HG03439 (cell line): ENCODE measurements around the gene FST.

Experiments used
- ATAC-seq: cut with Tn5 transposase; IDR thresholded peaks from one replicate; pipeline ENCODE4 v1.9.1; 2021; ENCODE audit warnings: mild to moderate bottlenecking, moderate library complexity; ENCODE audit not compliant: unreplicated experiment

Gene FST, protein sequence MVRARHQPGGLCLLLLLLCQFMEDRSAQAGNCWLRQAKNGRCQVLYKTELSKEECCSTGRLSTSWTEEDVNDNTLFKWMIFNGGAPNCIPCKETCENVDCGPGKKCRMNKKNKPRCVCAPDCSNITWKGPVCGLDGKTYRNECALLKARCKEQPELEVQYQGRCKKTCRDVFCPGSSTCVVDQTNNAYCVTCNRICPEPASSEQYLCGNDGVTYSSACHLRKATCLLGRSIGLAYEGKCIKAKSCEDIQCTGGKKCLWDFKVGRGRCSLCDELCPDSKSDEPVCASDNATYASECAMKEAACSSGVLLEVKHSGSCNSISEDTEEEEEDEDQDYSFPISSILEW

DNA sequence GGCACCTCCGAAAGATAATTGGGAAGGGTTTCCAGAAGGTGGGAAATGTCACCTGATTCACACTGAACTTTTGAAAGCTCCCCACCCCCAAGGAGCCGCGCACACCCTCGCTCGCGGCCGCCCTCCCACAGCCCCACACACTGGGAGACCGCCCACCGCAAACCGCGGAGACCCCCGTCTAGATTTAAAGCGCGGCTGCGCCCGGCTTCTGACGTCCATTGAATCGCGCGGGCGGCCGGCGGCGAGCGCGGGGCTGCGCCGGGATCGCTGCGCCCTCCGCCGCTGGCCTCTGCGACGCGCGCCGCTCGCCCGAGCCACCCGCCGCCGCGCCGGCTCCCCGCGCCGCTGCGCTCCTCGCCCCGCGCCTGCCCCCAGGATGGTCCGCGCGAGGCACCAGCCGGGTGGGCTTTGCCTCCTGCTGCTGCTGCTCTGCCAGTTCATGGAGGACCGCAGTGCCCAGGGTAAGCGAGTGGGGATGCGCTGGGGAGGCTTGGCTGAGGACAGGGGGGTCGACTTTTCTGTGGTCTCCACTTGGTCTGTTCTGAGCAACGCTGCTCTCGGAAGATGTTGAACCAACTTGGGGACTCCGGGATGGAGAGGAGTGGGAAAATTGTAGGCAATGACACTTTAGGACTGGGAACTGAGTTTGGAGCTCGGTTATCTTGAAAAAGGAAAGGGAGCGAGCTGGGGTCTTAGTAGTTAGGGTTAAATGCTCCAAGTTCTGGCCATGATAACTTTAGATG, at the start of gene FST:
TSS of gene FST (plus strand) at position 214 of the 743 bp plus-strand sequence. CDS start at position 377, 163 bp downstream.
- ATAC-seq = no peak

DNA sequence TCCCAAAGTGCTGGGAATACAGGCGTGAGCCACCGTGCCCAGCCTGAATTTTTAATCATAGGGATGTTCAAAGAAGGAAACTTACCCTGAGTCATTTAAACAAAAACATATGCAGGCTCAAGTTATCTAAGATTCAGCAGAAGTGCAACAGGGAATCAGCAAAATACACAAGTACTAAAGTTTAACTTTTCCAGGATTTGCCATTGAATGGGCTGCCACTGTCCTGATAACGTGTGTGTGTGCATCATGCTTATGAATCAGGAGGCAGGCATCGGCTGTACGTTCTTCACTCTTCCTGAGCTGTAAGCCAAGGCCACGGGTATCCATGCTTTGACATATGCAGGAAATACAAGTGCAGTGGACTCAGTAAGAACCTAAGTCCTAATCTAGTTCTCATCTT, 48.8 kb upstream of the FST start:
- ATAC-seq = no peak

DNA sequence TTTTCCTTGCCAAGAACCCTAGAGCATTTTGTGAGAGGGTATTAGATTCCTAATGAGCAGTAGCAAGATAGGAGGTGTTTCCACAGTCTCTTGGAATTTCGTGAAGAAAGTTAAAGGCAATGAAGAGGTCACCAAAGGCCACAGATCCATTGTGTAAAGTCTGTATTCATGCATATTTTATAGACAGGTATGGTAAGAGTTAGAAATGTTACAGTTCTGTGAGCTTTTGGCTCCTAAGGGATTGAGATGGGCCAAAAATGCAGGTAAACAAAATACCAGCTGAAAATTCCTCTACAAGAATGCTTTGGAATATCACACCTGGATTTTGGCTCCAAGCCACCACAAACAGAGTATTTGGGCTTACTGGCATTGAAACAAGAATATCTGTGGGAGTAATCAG, 47.4 kb upstream of the FST start:
- ATAC-seq = no peak

GRCh38 chr5:53434541-53434940, 45.9 kb upstream of the FST start:
- ATAC-seq = no peak

DNA sequence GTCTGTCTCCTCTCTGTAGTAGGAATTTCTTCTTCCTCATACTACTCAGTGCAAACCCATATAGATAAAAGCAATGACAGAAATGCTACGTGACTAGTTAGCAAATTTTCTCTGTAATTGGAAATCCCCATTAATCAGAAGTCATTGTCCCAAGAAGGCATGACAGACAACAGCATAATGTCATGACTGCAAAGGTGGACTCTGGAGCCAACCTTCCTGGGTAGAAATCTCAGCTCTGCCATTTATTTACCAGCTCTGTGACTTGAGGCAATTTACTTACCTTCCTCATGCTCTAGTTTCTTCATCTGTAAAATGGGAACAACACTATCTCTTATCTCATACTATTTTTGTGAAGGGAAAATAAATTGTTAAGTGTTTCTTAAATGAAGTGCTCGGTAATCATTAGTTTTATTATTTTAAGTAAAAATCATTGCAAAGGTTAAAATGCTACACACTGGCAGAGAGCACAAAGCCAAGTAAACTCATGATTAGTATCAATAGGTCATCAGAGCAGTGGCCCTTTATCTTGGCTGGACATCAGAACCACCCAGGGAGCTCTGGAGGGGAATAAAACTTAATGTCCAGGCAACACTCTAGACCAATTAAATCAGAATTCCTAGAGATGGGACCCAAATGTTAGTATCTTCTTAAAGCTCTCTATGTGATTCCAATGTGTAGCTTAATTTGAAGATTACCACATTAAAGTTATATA, 43.8 kb upstream of the FST start:
- ATAC-seq = no peak

DNA sequence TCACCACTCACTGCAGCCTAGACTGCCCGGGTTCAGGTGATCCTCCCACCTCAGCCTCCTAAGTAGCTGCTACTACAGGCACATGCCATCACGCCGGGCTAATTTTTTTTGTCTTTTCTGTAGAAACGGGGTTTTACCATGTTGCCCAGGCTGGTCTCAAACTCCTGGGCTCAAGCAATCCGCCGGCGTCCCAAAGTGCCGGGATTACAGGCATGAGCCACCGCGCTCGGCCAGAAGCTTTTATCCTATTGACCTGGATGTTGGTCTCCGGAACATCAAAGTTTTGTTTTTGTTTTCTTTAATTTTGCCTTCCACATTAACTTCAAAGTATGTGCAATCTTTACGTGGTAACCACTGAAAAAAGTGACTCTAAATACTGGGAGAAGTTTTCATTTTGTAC, 42.4 kb upstream of the FST start:
- ATAC-seq = no peak

DNA sequence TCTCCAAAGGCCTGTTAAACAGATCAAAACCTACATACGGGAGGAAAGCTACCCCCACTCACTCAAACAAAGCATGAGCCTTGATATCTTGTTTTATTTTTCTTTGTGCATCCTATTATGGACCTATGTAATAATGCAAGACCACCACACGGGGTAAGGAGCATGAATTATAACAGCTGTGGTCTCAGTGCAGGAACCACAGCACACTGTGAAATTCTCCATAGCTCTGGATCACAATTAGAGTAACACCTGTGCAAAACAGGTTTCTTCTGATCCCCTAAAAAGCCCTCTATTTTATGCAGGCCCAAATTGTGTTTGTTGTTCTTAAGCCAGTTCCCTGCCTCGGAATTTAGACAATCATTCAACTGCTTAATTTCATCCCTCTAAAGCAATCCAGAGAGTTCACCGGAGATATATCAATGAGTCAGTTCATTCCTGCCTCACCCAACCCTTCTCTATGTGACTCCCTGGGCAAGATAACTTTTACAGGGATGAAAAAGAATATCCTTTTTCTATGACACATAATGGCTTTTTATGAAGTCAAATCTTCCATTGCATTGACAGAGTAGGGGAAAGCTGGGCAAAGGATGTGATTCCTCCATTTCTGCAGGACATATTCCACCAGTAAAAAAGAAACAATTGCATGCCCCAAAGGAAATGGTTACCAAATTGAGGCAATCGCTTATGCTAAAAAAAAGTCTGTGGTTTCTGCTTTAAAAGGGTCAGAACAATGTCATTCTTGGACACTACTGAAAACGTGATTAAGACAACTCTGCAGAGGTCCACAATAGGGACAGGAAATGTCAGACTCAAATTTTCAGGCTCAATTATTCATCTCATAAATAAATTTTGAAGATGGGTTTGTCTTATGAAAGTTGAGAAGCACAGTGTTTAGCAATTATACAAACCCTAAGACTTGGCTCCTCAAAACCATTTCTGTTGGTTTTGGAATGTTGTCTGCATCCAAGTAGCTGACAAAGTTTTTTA, 41.6 kb upstream of the FST start:
- ATAC-seq = no peak

- ATAC-seq = no peak
These were observed 37.5 kb upstream of the FST start for GRCh38 chr5:53442961-53443360.

DNA sequence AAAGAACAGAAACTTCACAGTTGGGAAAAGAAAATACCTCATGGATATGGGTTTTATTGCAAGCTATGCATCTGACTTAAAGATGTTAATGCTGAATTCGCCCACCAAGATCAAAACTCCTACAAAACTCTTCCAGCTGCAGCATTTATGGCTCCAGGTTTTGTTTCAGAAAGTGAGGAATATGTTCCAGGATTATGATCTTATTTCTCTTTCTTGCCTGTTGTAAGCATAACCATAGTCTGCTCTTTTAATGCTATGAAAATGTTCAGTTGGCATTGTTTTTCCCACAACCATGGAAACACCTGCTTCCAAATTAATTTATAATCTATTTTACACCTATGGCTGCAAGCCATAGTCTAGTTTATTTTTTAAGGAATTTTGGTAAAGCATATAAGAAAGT, 34.9 kb upstream of the FST start:
- no peak for ATAC-seq

DNA sequence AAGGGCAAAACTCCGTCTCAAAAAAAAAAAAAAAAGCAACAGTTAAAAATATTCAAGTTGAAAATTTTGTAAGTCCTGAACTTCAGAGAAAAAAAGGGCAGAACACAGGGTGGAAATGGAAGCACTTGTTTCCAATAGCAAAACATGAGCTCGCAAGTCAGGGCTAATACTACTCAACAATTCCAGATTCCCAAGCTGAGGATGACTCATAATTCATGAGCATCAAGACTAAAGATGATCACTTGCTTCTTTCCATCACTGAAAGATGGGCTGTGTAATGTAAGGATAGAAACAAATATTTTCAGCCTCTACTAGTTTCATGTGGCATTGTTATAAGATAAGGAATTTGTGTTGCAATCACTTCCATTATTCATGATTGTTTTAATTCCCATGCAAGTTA, 33.5 kb upstream of the FST start:
- no peak for ATAC-seq

- ATAC-seq = no peak
These were observed 31.6 kb upstream of the FST start for GRCh38 chr5:53448851-53449250.

DNA sequence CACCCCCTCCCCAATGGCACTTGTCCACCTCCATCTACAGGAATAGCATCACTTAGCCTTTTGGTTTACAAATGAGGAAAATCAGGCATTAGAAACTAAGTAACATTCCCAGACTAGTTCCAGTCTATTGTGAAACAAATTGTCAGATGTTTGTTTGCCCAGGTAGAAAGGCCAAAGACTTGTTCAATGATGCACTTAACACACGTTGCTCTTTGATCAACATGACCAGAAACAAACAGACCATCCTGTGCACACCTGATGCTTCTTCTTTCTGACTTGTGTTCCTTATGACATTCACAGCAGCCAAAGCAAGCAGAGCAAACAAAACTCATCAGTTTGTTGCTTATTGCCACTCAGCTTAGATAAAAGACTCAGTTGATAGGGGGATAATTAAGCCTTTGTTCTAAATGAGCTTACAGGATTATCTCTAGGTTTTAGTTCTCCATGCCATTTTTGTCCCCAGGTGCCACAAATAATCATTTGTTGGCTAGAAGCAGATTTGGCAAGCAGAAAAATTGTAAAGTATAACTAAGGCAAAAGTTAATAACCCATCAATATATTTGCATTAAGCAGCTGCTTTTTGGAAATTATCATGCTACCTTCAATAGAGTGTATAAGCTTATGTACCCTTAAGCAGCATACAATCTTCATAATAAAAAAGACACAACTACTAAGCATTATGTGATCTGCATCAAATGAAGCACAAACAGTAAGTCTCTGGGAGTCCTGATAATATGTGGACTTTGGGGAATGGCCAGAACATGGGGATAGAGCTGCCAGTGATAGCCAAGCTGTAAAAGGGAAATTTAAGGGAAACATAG, 26.3 kb upstream of the FST start:
- ATAC-seq = no peak

GRCh38 chr5:53454719-53455000, 25.8 kb upstream of the FST start:
- ATAC-seq = no peak

- no peak for ATAC-seq
These were observed 24.1 kb upstream of the FST start for GRCh38 chr5:53456366-53456765.

GRCh38 chr5:53463909-53464621, 16.4 kb upstream of the FST start:
- ATAC-seq = no peak

GRCh38 chr5:53464722-53465121, 15.7 kb upstream of the FST start:
- ATAC-seq = no peak

DNA sequence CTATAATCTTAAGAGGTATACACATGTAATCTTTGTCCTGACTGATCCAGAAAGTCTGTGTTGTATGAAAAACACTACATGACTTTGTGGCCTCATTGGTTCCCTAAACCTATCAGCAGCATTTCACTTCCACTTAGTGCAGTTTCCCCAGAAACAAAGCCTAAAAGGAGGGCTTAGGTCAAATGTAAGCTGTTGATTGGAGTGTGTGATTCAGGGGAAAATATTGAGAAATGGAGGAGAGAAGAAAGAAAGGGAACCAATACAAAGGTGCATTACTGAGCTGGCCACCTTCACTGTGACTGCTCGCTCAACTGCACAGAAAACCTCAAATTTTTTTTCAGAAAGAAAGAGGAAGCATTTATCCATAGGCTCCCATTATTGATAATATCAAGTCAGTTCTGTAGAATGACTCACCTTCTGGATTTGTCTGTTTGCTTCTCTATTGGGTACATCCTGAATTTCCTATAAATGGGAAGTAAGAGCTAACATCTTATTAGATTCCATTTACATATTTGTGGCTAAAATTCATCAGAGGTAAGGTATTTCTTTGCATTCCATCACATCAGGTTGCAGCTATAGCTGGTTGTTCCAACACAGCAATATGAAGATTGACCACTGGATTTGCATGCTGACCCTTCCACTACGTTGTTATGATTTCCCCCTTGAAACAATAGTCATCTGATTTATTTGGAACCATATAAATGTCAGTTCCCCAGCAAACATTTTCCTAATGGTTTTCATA, 10.3 kb upstream of the FST start:
- no peak for ATAC-seq

- ATAC-seq = no peak
These were observed 8.2 kb upstream of the FST start for GRCh38 chr5:53472279-53472678.
